Measurements from ENCODE around the gene ADAMTS1.

Gene ADAMTS1

DNA sequence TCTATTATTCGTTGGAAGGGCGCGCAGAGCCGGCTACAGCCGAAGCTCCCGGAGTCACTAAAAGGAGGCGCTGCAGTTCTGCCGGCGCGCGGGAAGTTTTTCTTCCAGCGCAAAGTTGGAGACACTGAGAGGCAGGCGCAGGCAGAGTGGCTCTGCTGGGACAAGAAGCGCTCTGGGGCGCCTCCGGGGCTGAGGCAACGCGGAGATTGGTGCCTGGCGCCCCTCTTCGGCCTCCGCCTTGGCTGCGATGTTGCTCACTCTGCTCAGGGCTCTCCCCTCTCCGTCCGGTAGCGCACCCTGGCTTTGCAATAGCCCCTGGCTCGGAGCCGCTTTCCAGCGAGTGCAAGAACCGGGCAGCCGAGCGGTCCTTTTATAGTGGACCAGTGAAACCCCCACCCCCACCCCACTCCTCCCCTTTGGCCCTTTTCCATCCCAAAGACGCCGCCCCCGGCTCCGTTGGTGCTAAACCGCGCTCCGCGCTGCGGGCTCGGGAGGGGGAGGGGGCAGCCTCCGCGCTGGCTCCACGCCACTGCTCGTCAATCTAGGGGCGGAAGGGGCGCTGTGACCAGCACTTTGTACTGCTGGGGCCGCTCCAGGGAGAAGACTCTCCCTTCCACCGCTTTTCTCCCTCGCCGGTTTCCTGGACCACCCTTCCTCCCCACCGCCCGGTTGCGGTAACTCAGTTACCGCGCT, at the start of gene ADAMTS1:
Gene ADAMTS1, minus strand, starts transcription at position 344 of the 693 bp plus-strand sequence. CDS start 455 bp downstream, outside the sequence.
- Histone ChIP-seq H3K36me3 (ENCODE audit: control insufficient read depth, insufficient read depth, low read length) (peaks cover 22% of the 10 kb centered on the region), H3K27ac (ENCODE audit: low read depth, low read length) (peak within 1 kb of the TSS; percentile 74), H3K9me3 (ENCODE audit: control insufficient read depth, insufficient read depth, low read length) (no peaks in the 10 kb centered on the region), H3K27me3 (ENCODE audit: control insufficient read depth, insufficient read depth, low read length) (peaks cover 37% of the 10 kb centered on the region), H3K4me1 (ENCODE audit: control insufficient read depth, insufficient read depth, low read length) (peaks cover 26% of the 10 kb centered on the region), H3K4me3 (ENCODE audit: low read depth, low read length) (peak within 1 kb of the TSS; percentile 74), H3K9ac (ENCODE audit: low read depth, low read length) (peak within 1 kb of the TSS; percentile 86)

DNA sequence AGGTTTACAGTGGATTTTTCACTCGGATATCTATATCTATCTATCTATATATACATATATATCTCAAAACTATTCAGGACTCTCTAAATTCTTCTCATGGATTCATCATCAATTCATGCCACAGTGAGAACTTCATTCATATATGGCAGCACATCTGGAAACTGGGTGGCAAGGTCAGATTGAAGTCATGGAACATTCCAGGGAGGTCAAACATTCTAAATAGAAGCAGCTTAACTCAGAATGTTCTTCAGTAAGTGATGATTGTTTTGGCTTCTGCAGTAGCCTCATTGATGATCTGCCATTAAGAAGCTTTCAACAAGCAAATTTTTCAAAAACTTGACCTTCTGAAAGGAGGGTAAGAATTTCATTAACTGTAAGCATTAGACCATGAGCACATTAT, 46.9 kb upstream of the ADAMTS1 start:
- no peaks in the 10 kb centered on the region for H3K27me3 ChIP-seq (ENCODE audit: control insufficient read depth, insufficient read depth, low read length)
- H3K9me3 ChIP-seq (ENCODE audit: control insufficient read depth, insufficient read depth, low read length): no peaks in the 10 kb centered on the region
- no peaks in the 10 kb centered on the region for H3K4me1 ChIP-seq (ENCODE audit: control insufficient read depth, insufficient read depth, low read length)
- no peak overlapping the region for H3K9ac ChIP-seq (ENCODE audit: low read depth, low read length)
- no peak overlapping the region for H3K27ac ChIP-seq (ENCODE audit: low read depth, low read length)
- H3K4me3 ChIP-seq (ENCODE audit: low read depth, low read length): no peak overlapping the region
- H3K36me3 ChIP-seq (ENCODE audit: control insufficient read depth, insufficient read depth, low read length): no peaks in the 10 kb centered on the region

DNA sequence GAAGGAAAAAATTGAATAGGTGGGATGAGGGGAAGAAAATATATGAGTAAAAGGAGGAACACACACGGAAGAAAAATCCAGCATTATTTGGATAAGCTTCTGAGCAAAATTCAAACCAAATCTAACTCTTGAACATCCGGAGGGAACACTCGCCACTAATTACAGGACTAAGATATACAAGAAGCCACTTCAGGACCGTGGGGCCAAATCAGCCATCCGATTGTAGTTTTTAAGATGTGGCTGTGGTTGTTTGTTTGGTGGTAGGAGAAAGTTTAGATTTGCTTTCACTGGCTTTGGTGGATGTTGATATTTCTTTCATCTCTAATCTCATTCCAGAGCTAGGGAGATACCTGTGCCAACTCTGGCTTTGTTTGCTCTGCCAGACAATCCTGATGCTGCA, 43.7 kb upstream of the ADAMTS1 start:
- Histone ChIP-seq H3K36me3 (ENCODE audit: control insufficient read depth, insufficient read depth, low read length) (no peaks in the 10 kb centered on the region), H3K9ac (ENCODE audit: low read depth, low read length) (no peak overlapping the region), H3K27ac (ENCODE audit: low read depth, low read length) (no peak overlapping the region), H3K9me3 (ENCODE audit: control insufficient read depth, insufficient read depth, low read length) (no peaks in the 10 kb centered on the region), H3K4me1 (ENCODE audit: control insufficient read depth, insufficient read depth, low read length) (no peaks in the 10 kb centered on the region), H3K4me3 (ENCODE audit: low read depth, low read length) (no peak overlapping the region), H3K27me3 (ENCODE audit: control insufficient read depth, insufficient read depth, low read length) (no peaks in the 10 kb centered on the region)

DNA sequence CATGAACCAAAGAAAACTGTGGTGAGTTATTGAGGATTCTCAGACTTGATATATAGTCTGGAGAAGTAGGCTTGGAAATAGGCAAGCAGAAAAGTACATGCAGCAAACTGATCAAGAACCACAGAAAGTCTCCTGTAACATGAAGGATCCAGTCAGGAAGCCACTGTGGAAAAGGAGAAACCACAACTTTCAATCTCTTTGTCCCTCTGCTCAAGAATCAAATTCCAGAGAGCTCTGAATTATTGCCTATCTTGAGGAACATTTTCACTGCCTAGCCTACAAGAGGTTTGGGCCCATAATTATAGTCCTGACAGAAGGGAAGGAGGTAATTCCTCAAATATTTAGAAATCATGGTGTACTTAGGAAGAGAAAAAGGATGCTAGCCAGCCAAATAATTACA, 43.0 kb upstream of the ADAMTS1 start:
- no peaks in the 10 kb centered on the region for H3K9me3 ChIP-seq (ENCODE audit: control insufficient read depth, insufficient read depth, low read length)
- H3K27ac ChIP-seq (ENCODE audit: low read depth, low read length): no peak overlapping the region
- no peaks in the 10 kb centered on the region for H3K27me3 ChIP-seq (ENCODE audit: control insufficient read depth, insufficient read depth, low read length)
- no peaks in the 10 kb centered on the region for H3K36me3 ChIP-seq (ENCODE audit: control insufficient read depth, insufficient read depth, low read length)
- H3K9ac ChIP-seq (ENCODE audit: low read depth, low read length): no peak overlapping the region
- no peaks in the 10 kb centered on the region for H3K4me1 ChIP-seq (ENCODE audit: control insufficient read depth, insufficient read depth, low read length)
- no peak overlapping the region for H3K4me3 ChIP-seq (ENCODE audit: low read depth, low read length)

DNA sequence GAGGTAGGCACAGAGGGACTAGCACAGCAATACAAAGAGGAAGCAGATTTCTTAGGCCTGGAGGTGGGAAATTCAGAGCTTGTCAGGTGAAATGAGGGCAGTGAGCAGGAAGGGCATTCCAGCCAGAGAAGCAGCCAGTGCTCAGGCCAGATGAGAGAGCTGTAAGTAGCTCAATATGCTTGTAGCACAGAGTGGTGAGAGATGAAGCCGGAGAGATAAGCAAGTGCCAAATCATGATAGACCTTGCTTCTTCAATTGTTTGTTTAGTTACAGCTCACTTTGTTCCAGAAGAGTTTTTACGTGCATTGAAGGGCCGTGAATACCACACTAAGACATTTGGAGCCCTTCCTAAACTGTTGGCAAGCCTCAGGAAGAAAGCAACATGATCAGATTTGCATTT, 42.0 kb upstream of the ADAMTS1 start:
- Histone ChIP-seq H3K36me3 (ENCODE audit: control insufficient read depth, insufficient read depth, low read length) (no peaks in the 10 kb centered on the region), H3K4me3 (ENCODE audit: low read depth, low read length) (no peak overlapping the region), H3K9me3 (ENCODE audit: control insufficient read depth, insufficient read depth, low read length) (no peaks in the 10 kb centered on the region), H3K27me3 (ENCODE audit: control insufficient read depth, insufficient read depth, low read length) (no peaks in the 10 kb centered on the region), H3K9ac (ENCODE audit: low read depth, low read length) (no peak overlapping the region), H3K27ac (ENCODE audit: low read depth, low read length) (no peak overlapping the region), H3K4me1 (ENCODE audit: control insufficient read depth, insufficient read depth, low read length) (no peaks in the 10 kb centered on the region)

DNA sequence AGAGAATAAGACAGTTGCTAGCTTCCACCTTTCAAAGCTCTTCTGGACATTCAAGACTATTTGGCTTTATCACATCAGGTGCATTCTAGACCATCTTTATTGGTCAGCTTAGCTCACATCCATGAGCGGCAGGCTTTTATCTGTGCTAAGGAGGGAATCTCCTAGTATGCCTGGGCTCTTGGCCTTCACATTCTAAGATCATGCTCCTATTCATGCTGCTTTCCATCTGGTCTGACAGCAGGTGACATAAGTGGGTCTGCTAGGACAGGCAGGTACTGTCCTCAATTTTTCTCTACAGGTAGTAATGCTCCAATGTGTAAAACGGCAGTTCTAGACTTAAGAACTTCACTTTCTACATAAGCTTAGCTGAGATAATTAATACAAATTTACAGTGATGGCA, 39.2 kb upstream of the ADAMTS1 start:
- Histone ChIP-seq H3K27ac (ENCODE audit: low read depth, low read length) (no peak overlapping the region), H3K36me3 (ENCODE audit: control insufficient read depth, insufficient read depth, low read length) (no peaks in the 10 kb centered on the region), H3K4me1 (ENCODE audit: control insufficient read depth, insufficient read depth, low read length) (peaks cover 11% of the 10 kb centered on the region; the same call in 1 of the 2 replicates), H3K27me3 (ENCODE audit: control insufficient read depth, insufficient read depth, low read length) (no peaks in the 10 kb centered on the region), H3K9me3 (ENCODE audit: control insufficient read depth, insufficient read depth, low read length) (no peaks in the 10 kb centered on the region), H3K9ac (ENCODE audit: low read depth, low read length) (no peak overlapping the region), H3K4me3 (ENCODE audit: low read depth, low read length) (no peak overlapping the region)

DNA sequence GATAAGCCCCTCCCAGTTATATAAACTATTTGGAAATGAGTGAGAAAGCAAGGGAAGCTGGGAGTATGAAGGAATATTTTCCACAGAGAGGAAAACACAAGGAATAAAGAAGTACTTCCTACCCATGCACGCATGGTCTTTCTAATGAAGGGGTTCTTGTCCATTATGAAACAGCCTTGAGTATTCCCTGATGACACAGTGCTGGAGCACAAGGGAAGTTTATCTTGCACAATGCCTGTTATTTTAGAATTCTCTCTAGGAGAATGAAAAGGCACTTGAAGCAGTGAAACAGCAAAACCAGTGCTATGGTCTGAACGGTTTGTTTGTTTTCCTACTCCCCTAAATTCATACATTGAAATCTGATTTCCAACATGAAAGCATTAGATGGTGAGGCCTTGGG, 38.6 kb upstream of the ADAMTS1 start:
- H3K9ac ChIP-seq (ENCODE audit: low read depth, low read length): no peak overlapping the region
- no peak overlapping the region for H3K4me3 ChIP-seq (ENCODE audit: low read depth, low read length)
- H3K9me3 ChIP-seq (ENCODE audit: control insufficient read depth, insufficient read depth, low read length): no peaks in the 10 kb centered on the region
- no peaks in the 10 kb centered on the region for H3K36me3 ChIP-seq (ENCODE audit: control insufficient read depth, insufficient read depth, low read length)
- peaks cover 11% of the 10 kb centered on the region; the same call in 1 of the 2 replicates for H3K4me1 ChIP-seq (ENCODE audit: control insufficient read depth, insufficient read depth, low read length)
- H3K27ac ChIP-seq (ENCODE audit: low read depth, low read length): no peak overlapping the region
- H3K27me3 ChIP-seq (ENCODE audit: control insufficient read depth, insufficient read depth, low read length): no peaks in the 10 kb centered on the region

DNA sequence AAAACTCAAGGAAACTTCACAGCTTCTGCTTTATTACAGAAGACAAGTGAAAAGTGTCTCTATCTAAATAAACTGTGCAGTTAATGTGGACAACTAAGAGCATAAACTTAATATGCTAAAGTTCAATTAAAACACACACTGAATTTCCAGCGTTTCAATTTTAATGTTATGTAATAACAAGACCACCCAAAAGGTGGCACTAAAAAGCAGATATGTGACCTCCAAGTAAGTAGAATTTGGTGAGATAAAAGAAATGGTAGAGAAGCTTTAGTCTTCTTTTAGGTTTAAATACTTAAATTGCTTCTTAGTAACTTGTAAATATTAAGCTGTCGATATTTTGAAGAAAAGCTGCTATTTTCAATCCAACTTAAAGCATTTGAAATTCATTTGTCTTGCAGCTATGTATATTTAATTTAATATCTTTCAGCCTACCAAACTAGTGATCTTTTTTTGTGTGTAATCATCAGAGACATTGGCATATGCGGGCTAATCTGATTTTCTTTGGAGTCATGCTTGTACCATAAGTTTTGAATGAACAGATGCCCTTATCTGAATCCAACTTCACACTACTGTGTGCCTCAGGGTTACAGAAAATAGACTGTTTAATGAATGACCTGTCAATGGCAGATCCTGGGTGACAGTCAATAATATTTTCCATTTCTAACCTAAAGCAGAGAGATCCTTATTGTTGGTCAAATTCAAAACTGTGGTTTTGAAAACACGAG, 36.5 kb upstream of the ADAMTS1 start:
- H3K36me3 ChIP-seq (ENCODE audit: control insufficient read depth, insufficient read depth, low read length): no peaks in the 10 kb centered on the region
- H3K4me3 ChIP-seq (ENCODE audit: low read depth, low read length): no peak overlapping the region
- H3K27ac ChIP-seq (ENCODE audit: low read depth, low read length): no peak overlapping the region
- peaks cover 11% of the 10 kb centered on the region; the same call in 1 of the 2 replicates for H3K4me1 ChIP-seq (ENCODE audit: control insufficient read depth, insufficient read depth, low read length)
- no peaks in the 10 kb centered on the region for H3K9me3 ChIP-seq (ENCODE audit: control insufficient read depth, insufficient read depth, low read length)
- H3K9ac ChIP-seq (ENCODE audit: low read depth, low read length): no peak overlapping the region
- no peaks in the 10 kb centered on the region for H3K27me3 ChIP-seq (ENCODE audit: control insufficient read depth, insufficient read depth, low read length)

DNA sequence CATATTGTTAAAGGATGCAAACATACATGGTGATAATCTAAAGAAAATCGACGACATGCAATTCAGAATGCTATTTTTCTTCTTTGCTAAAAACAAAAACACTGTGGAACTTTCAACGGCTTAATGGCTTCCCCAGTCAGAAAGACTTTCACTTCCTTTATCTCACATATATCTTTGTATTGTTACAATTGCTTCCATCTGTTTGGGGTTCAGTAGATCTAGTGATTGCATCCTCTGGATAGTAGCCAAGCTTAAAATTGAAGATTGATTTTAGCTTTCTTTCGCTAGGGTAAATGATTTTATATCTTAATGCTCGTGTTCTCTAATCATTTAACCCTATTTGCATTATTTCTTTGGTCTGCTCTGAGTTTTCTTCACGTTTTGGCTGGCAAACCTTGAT, 31.8 kb upstream of the ADAMTS1 start:
- Histone ChIP-seq H3K36me3 (ENCODE audit: control insufficient read depth, insufficient read depth, low read length) (no peaks in the 10 kb centered on the region), H3K9me3 (ENCODE audit: control insufficient read depth, insufficient read depth, low read length) (peaks cover 5% of the 10 kb centered on the region; the same call in 1 of the 2 replicates), H3K27ac (ENCODE audit: low read depth, low read length) (no peak overlapping the region), H3K27me3 (ENCODE audit: control insufficient read depth, insufficient read depth, low read length) (no peaks in the 10 kb centered on the region), H3K4me3 (ENCODE audit: low read depth, low read length) (no peak overlapping the region), H3K9ac (ENCODE audit: low read depth, low read length) (no peak overlapping the region), H3K4me1 (ENCODE audit: control insufficient read depth, insufficient read depth, low read length) (peaks cover 10% of the 10 kb centered on the region; the same call in 1 of the 2 replicates)

DNA sequence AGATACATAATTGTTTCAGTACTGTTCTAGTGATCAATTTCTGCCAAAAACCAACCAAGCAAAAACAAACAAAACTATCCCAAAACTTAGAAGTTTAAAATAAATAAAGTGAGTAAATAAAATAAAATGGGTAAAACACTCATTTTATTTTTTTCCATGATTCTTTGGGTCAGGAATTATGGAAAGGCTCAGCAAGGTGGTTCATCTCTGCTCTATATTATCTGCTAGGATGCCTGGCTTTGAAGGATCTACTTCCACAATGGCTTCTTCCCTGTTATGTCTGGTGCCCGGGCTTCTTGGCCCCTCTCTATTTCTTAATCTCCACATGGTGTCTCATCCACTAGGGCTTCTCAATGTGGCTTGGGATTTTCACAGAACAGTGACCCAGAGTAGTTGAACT, 29.1 kb upstream of the ADAMTS1 start:
- H3K27ac ChIP-seq (ENCODE audit: low read depth, low read length): no peak overlapping the region
- H3K9me3 ChIP-seq (ENCODE audit: control insufficient read depth, insufficient read depth, low read length): peaks cover 5% of the 10 kb centered on the region; the same call in 1 of the 2 replicates
- no peak overlapping the region for H3K9ac ChIP-seq (ENCODE audit: low read depth, low read length)
- H3K4me1 ChIP-seq (ENCODE audit: control insufficient read depth, insufficient read depth, low read length): no peaks in the 10 kb centered on the region
- no peak overlapping the region for H3K4me3 ChIP-seq (ENCODE audit: low read depth, low read length)
- no peaks in the 10 kb centered on the region for H3K36me3 ChIP-seq (ENCODE audit: control insufficient read depth, insufficient read depth, low read length)
- no peaks in the 10 kb centered on the region for H3K27me3 ChIP-seq (ENCODE audit: control insufficient read depth, insufficient read depth, low read length)

DNA sequence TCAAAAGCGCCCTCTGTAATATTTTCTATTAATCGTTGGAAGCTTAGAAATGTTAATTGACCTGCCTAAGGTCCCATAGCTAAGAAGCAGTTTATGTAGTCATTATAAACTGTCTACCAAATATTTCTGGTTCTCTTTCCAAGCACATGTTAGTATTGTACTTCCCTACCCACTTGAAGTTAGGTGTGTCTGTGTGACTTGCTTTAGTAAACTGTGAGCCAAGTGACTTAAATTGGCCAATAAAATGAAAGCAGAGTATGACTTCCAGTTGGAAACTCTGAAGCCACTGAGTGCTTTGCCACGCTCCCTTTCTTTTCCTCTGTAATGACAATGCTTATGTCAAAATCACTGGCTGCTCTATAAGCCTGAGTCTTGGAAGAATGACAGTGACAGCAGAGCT, 20.6 kb upstream of the ADAMTS1 start:
- no peak overlapping the region for H3K9ac ChIP-seq (ENCODE audit: low read depth, low read length)
- no peaks in the 10 kb centered on the region for H3K36me3 ChIP-seq (ENCODE audit: control insufficient read depth, insufficient read depth, low read length)

More for the DNA sequence above, 20.6 kb upstream of the ADAMTS1 start:
- Histone ChIP-seq H3K27me3 (ENCODE audit: control insufficient read depth, insufficient read depth, low read length) (no peaks in the 10 kb centered on the region), H3K4me3 (ENCODE audit: low read depth, low read length) (no peak overlapping the region), H3K4me1 (ENCODE audit: control insufficient read depth, insufficient read depth, low read length) (no peaks in the 10 kb centered on the region; the same call in 1 of the 2 replicates), H3K27ac (ENCODE audit: low read depth, low read length) (no peak overlapping the region), H3K9me3 (ENCODE audit: control insufficient read depth, insufficient read depth, low read length) (no peaks in the 10 kb centered on the region)

Data from HUES48 (cell line).